Peyer's patch (tissue), 4 donors: ENCODE results near the gene SCN5A. TPM values are rescaled to one million over a fixed set of nuclear protein-coding genes. Genes with fewer than 3 reads are reported as not detected.

ENCODE experiments used
- DNase-seq, 3 donors: peaks; one replicate each; pipeline ENCODE4 v3.0.0-alpha.2; 2017 to 2019
- H3K27ac ChIP-seq, 4 donors: fragments of 200-600 bp; sonication (generic); one replicate each; pipeline ENCODE4 v1.5.1; 2016 to 2019
- H3K27me3 ChIP-seq, 2 donors: fragments of 200-600 bp; sonication (generic); one replicate each; pipeline ENCODE4 v1.5.1; 2019
- H3K36me3 ChIP-seq, 3 donors: fragments of 200-600 bp; sonication (generic); one replicate each; pipeline ENCODE4 v1.5.1; 2016 to 2019
- H3K4me1 ChIP-seq, 4 donors: fragments of 200-600 bp; sonication (generic); one replicate each; pipeline ENCODE4 v1.5.1; 2016 to 2019
- H3K4me3 ChIP-seq, 4 donors: fragments of 200-600 bp; sonication (generic); 1 replicate in 3 of 4; 2 replicates in 1 of 4; pipeline ENCODE4 v1.5.1; 2016 to 2019; ENCODE audit warnings: mild to moderate bottlenecking in 1 of 4
- H3K9me3 ChIP-seq, 4 donors: fragments of 200-600 bp; sonication (generic); one replicate each; pipeline ENCODE4 v1.5.1; 2016 to 2019; ENCODE audit warnings: mild to moderate bottlenecking in 1 of 4
- POLR2A ChIP-seq, 2 donors: fragments of 450-650 bp; IDR thresholded peaks; one replicate each; pipeline ENCODE4 v1.5.1; 2017; ENCODE audit warnings: antibody characterized with exemption in 2 of 2, mild to moderate bottlenecking in 2 of 2, moderate library complexity in 2 of 2
- total RNA-seq, 4 donors: library from RNA; depleted of rRNA; stranded (reverse); fragments of >200 nt; gene quantifications; one replicate each; pipeline ENCODE4 v1.1.0, GENCODE V29; 2016
- TF ChIP-seq, protein P1 (sequence below), 6 experiments: fragments of 450-650 bp in 4 of 6; fragments of 200-600 bp in 2 of 6; sonication (generic) in 1 of 6; IDR thresholded peaks; one replicate each; pipeline ENCODE4 v1.5.1; 2017 to 2019; ENCODE audit warnings: antibody characterized with exemption in 6 of 6, mild to moderate bottlenecking in 3 of 6, moderate library complexity in 1 of 6

The SCN5A gene
- total RNA-seq, 4 donors from 2014 or later, result 0.13 TPM; not detected in 3

- Histone ChIP-seq H3K9me3 (peaks cover 0 to 6% (median 0%) of the 10 kb centered on the region in 4 donors), H3K4me3 (no peak overlapping the region), H3K27ac (no peak overlapping the region), H3K36me3 (no peaks in the 10 kb centered on the region), H3K4me1 (no peaks in the 10 kb centered on the region), H3K27me3 (no peaks in the 10 kb centered on the region)
- no peak for TF ChIP-seq POLR2A (IDR thresholded peaks at IDR 0.05)
- TF ChIP-seq, protein P1, sequence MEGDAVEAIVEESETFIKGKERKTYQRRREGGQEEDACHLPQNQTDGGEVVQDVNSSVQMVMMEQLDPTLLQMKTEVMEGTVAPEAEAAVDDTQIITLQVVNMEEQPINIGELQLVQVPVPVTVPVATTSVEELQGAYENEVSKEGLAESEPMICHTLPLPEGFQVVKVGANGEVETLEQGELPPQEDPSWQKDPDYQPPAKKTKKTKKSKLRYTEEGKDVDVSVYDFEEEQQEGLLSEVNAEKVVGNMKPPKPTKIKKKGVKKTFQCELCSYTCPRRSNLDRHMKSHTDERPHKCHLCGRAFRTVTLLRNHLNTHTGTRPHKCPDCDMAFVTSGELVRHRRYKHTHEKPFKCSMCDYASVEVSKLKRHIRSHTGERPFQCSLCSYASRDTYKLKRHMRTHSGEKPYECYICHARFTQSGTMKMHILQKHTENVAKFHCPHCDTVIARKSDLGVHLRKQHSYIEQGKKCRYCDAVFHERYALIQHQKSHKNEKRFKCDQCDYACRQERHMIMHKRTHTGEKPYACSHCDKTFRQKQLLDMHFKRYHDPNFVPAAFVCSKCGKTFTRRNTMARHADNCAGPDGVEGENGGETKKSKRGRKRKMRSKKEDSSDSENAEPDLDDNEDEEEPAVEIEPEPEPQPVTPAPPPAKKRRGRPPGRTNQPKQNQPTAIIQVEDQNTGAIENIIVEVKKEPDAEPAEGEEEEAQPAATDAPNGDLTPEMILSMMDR (IDR thresholded peaks at IDR 0.05), result no peak
- no peak for DNase-seq
These were observed 9.4 kb upstream of the SCN5A start for GRCh38 chr3:38658841-38659240.

DNA sequence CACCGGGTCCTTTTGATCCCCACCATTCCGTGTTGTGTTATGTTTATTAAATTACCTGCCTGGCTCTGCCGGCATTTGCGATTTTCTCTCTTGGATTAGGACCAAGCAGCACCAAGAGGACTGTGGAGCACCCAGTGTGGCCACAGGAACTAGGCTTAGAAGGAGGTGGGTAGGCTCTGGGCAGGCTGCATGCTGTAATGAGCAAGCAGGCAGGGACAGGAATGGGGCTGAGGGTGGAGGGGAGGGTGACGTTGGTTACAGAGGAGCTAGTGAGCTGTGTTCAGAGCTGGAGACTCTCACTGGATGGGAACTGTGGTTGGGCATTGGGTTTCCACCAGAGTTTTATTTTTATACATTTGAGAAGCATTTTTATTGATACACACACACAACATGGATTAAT is 7.9 kb upstream of the SCN5A start:
- Histone ChIP-seq H3K27ac (no peak overlapping the region), H3K4me3 (no peak overlapping the region), H3K27me3 (no peaks in the 10 kb centered on the region), H3K36me3 (no peaks in the 10 kb centered on the region), H3K9me3 (peaks cover 0 to under 1% (median 0%) of the 10 kb centered on the region in 4 donors), H3K4me1 (no peaks in the 10 kb centered on the region)
- TF ChIP-seq, protein P1 (IDR thresholded peaks at IDR 0.05), result no peak
- no peak for TF ChIP-seq POLR2A (IDR thresholded peaks at IDR 0.05)
- DNase-seq, result no peak

DNA sequence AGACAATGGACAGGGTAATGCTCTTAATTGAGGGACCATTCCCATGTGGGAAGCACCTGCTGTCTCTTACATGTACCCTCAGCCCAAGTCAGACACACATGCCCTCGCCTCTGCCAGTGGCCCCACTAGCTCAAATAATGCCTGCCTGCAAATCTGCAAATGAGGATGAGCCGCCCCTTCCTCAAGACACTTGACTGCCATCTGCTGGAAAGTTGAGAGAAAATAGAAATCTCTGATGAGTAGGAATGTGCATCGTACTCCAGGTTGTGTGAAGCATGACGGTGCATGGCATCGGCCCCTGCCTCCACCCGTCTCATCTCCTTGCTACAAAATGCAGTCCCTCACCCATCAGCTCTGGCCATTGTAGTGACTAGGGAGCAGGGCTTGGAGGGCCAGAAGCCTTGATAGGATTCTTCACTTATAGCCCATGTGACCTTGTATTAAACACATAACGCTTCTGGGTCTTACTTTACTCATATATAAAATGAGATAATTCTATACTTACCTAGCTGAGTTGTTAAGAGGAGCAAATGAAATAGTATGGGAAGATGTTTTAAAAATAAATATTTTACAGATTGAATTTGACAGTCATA is 6.3 kb upstream of the SCN5A start:
- H3K27me3 ChIP-seq, result no peaks in the 10 kb centered on the region
- H3K36me3 ChIP-seq, result no peaks in the 10 kb centered on the region
- H3K27ac ChIP-seq, result no peak overlapping the region
- no peak for DNase-seq
- no peaks in the 10 kb centered on the region for H3K4me1 ChIP-seq
- TF ChIP-seq, protein P1 (IDR thresholded peaks at IDR 0.05), result peak in 4 of 6 experiments; percentile 5 to 40 (median 31)
- no peak for TF ChIP-seq POLR2A (IDR thresholded peaks at IDR 0.05)
- H3K4me3 ChIP-seq, result no peak overlapping the region
- no peaks in the 10 kb centered on the region for H3K9me3 ChIP-seq

- no peak overlapping the region for H3K27ac ChIP-seq
- H3K4me3 ChIP-seq, result no peak overlapping the region
- DNase-seq, result no peak
- H3K9me3 ChIP-seq, result no peaks in the 10 kb centered on the region
- H3K36me3 ChIP-seq, result no peaks in the 10 kb centered on the region
- H3K4me1 ChIP-seq, result peaks cover 0 to 13% (median 6%) of the 10 kb centered on the region in 4 donors
- H3K27me3 ChIP-seq, result peaks cover 0 to 9% of the 10 kb centered on the region in 2 donors
- no peak for TF ChIP-seq POLR2A (IDR thresholded peaks at IDR 0.05)
- TF ChIP-seq, protein P1 (IDR thresholded peaks at IDR 0.05), result no peak
These were observed 4.4 kb upstream of the SCN5A start for GRCh38 chr3:38653685-38654537.

- TF ChIP-seq POLR2A (IDR thresholded peaks at IDR 0.05), result no peak
- TF ChIP-seq, protein P1 (IDR thresholded peaks at IDR 0.05), result no peak
- H3K27me3 ChIP-seq, result peaks cover 0 to 12% of the 10 kb centered on the region in 2 donors
- no peaks in the 10 kb centered on the region for H3K9me3 ChIP-seq
- no peak overlapping the region for H3K27ac ChIP-seq
- H3K36me3 ChIP-seq, result no peaks in the 10 kb centered on the region
- H3K4me3 ChIP-seq, result no peak overlapping the region
- H3K4me1 ChIP-seq, result peaks cover 0 to 19% (median 6%) of the 10 kb centered on the region in 4 donors
- no peak for DNase-seq
These were observed 3.4 kb upstream of the SCN5A start for GRCh38 chr3:38652934-38653333.
